HG03575 (cell line): ENCODE measurements around the gene ZNF407.
"Not testable (repeated sequence)": the region's sequence is repeated elsewhere in the genome, so short reads cannot be mapped to it uniquely, and the experiment has no call there.

Source experiments
- ATAC-seq: cut with Tn5 transposase; IDR thresholded peaks from one replicate; pipeline ENCODE4 v1.9.1; 2021; ENCODE audit not compliant: unreplicated experiment, insufficient number of reproducible peaks, low FRiP score; ENCODE audit errors: extremely low read depth

ZNF407 gene

GRCh38 chr18:75076286-75076685 lies 478.6 kb downstream of the ZNF407 start:
- ATAC-seq, result no peak

- no peak for ATAC-seq
Measured at GRCh38 chr18:75081486-75081885, 483.8 kb downstream of the ZNF407 start.

- no peak for ATAC-seq
Measured at GRCh38 chr18:75083131-75083530, 485.5 kb downstream of the ZNF407 start.

- ATAC-seq, result no peak
Measured at GRCh38 chr18:75083761-75084160, 486.1 kb downstream of the ZNF407 start.

- ATAC-seq, result not testable (repeated sequence)
Measured at GRCh38 chr18:75085676-75086075, 488.0 kb downstream of the ZNF407 start.

GRCh38 chr18:75086494-75087034 lies 488.9 kb downstream of the ZNF407 start:
- ATAC-seq, result no peak

GRCh38 chr18:75087119-75088020 lies 489.7 kb downstream of the ZNF407 start:
- no peak for ATAC-seq

DNA sequence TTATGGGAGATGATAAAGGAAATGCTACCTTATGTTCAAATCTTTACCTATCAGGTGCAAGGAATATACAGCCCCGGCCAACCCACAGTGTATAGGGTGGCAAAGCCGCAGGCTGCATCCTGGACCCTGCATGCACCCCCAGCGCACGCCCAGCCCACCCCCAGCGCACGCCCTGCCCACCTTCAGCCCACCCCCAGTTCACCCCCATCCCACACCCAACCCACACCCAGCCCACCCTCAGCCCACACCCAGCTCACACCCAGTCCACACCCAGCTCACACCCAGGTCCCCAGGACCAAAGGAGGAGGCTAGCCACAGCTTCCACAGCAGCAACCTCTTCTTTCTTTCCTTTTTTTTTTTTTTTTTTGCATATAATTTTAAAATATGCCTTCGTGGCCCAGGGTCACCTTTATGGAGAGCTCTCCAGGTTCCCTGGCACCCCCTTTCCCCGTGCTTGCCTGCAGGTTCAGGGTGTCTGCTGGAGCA lies 490.4 kb downstream of the ZNF407 start:
- ATAC-seq, result no peak

GRCh38 chr18:75088622-75089211 lies 491.0 kb downstream of the ZNF407 start:
- no peak for ATAC-seq

DNA sequence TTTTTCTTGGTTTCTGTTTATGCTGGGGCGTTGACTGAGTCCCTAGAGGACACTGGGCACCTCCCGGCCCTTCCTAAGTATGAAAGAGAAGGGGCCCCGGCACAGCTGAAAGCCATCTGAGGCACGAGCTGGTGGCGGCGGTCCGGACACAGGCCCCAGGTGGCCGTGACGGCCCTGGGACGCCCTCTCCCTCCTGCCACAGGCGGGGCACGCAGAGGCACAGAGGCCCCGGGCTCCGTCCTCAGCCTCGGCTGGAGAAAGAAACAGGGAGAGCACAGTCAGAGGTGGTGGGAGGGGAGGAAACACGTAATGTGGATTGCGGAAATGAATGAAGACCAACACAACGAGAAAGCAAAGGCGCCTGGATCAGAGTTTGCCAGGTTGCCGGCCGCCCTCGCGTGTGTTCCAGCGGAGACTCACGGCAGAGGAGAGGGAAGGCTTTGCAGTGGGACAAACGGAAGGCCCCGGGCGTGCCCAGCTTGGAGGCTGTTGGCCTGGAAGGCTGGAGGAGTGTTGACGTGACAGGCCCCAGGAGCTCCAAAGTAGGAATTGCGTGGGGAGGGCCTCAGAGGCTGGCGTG lies 492.2 kb downstream of the ZNF407 start:
- ATAC-seq, result no peak

GRCh38 chr18:75090336-75090735 lies 492.7 kb downstream of the ZNF407 start:
- ATAC-seq, result no peak

- ATAC-seq, result no peak
Measured at GRCh38 chr18:75097491-75098225, 500.0 kb downstream of the ZNF407 start.

DNA sequence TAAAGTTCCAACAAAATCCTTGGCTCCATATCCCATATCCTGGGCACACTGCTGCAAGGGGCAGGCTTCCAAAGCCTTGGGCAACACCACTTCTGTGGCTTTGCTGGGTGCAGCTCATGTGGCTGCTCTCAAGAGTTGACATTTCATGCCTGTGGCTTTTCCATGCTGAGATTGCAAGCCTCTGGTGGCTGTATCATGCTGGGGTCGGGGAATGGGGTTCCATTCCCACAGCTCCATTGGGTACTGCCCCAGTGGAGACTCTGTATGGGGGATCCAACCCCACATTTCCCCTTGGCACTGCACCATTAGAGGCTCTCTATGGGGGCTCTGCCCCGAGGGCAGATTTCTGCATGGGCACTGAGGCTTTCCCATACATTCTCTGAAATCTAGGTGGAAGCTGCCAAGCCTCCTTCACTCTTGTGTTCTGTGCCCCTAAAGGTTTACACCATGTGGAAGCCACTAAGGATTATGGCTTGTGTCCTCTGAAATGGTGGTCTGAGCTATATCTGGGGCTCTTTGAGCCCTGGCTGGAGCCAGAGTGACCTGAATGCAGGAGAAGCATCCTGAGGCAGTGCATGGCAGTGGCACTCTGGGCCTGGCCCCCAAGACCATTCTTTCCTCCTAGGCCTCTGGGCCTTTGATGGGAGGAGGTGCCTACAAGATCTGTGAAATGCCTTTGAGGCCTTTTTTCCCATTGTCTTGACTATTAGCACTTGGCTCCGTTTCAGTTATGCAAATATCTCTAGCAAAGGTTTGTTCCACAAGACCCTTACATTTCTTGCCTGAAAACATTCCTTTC lies 503.4 kb downstream of the ZNF407 start:
- ATAC-seq, result no peak

DNA sequence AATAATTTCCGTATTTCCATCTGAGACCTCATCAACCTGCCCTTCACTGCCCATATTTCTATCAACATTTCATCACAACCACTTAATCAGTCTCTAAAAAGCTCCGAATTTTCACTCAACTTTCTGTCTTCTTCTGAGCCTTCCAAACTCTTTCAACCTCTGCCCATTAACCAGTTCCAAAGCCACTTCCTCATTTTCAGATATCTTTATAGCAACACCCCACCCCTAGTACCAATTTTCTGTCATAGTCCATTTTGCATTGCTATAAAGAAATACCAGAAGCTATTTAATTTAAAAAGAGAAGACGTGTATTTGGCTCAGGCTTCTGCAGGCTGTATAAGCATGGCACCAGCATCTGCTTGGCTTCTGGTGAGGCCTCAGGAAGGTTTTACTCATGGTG lies 504.2 kb downstream of the ZNF407 start:
- ATAC-seq, result no peak

- ATAC-seq, result not testable (repeated sequence)
Measured at GRCh38 chr18:75104029-75104428, 506.4 kb downstream of the ZNF407 start.

DNA sequence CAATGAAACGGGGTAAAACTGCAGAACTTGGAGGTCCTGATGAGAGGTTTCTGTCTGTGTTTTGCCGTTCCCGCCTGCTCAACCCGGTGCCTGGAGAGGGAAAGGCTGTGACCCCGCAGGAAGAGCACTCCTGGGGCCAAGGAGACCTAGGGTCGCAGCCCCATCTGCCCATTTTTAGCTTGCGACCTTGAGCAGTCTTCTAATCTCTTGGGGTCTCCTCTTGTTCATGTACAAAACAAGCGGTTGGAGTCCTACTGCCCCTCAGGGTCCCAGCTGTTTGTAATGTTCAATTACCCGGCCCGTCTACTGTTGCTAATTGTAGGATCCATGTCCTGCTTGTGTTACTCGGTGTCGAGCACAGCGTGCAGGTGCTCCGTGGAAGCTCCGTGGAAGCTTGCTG lies 506.8 kb downstream of the ZNF407 start:
- ATAC-seq, result no peak

DNA sequence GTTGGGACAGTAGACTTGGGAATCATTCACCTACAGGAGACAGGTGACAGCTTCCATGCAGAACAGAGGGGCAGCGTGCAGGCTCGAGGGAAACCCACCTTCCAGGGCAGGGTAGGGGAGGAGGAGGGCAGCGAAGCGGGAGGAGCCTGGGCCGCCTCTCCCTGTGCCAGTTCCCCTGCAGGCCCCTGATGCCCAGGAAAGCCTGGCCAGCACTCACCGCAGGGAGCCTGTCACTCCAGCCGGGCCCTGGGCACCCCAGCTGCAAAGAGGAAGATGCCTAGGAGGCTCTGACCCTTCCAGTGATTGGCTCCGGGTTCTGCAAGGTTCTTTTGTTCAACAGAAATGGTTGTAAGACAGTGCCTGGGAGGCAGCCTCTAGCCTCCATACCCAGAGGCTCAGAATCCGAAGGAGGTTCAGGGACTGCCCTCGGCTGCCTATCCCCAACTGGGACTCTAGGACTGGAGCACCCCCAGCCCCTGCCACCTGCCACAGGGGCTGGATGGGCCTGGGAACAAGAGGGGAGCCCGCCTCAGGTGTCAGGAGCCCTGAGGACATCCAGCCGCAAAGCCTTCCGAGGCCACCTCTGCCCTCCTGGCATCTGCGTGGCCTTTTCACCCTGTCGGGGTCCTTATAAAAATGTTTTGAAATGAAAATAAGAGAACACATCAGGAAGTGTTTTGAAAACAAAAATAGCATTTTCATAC lies 508.0 kb downstream of the ZNF407 start:
- no peak for ATAC-seq

GRCh38 chr18:75106746-75107145 lies 509.1 kb downstream of the ZNF407 start:
- no peak for ATAC-seq
